SK-MEL-5 (cell line): ENCODE data around the gene OR5A1. TPM values are rescaled to one million over a fixed set of nuclear protein-coding genes. Genes with fewer than 3 reads are reported as not detected.

ENCODE experiments used
- DNase-seq: peaks from one replicate; pipeline ENCODE4 v3.0.0-alpha.2; 2016; ENCODE audit warnings: low read depth, low spot score
- in situ Hi-C: cut with HindIII; loops from 2 replicates; pipeline ENCODE4 v1.10.0; 2016; ENCODE audit warnings: low sequenced_read_pairs, high pct_unique_total_duplicates, low pct_unique_long_range_greater_than_20kb
- total RNA-seq: library from RNA; depleted of rRNA; stranded (reverse); fragments of >200 nt; shearing (Covaris generic); gene quantifications from 2 replicates; pipeline ENCODE4 v1.2.3, GENCODE V29; 2014; rRNA removed

Gene OR5A1
- total RNA-seq, 1 experiment from 2014 or later = not detected

DNA sequence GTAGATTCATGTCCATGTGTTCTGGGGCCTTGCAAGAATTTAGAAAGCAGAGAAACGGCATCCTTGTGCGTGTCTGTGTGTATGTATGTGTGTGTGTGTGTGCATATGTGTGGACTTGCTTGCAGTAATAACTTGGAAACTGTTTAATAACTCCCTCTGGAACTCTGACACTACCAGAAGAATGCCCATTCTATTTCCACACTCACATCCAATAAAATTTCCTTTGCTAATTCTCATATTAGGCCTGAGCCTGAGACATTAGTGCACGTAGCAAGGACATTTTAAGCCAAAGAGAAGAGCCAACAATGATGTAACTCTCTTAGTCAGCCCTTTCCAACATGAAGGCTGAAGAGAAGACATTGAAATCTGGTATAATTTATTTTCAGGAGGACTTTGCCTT lies 23.6 kb downstream of the OR5A1 start:
- DNase-seq = no peak
- in situ Hi-C loops = no loop called here

DNA sequence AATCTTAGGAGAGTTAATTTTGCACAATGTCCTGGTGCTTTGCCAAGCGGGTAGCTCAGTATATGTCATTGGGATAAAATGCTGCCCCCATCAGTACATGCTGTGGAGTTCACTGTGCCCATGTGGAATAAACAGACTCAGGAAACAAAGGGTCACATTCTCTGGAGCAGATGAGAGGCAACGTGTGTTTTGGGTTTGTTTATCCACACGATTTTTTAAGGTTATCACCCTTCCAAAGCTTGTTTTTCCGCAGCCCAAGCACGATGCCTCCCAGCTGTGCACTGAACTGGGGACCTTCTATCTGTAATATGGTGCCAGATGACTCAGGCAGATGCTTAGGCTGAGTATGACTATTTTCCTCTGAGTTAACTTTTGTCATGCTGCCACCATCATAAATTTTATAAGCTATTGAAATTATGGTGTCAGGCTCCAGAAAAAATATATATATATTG lies 26.9 kb downstream of the OR5A1 start:
- in situ Hi-C loops = no loop called here
- DNase-seq = peak; percentile 58

DNA sequence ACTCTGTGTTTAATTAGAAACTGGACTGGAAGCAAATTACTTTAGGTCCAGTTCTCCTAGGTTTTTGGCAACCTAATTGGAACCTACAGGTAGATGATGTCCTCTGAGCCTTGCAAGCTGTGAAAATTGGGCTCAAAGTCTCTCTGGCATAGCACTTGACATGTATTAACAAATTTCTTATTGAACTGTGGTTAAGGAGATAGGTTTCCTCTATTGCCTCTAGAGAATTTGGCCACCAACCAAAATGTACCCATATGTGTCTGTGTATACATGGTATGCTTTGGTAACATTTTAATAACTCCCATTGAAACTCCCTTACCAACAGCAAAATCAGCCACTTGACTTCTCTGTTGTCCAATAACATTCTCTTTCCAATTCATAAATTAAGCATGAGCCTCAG lies 36.7 kb downstream of the OR5A1 start, which contains the start of gene OR4D10:
Gene OR4D10, plus strand, starts transcription at position 301 of the 400 bp plus-strand sequence. CDS start 4,115 bp downstream, outside the sequence.
- in situ Hi-C loops = no loop called here
- DNase-seq = no peak

DNA sequence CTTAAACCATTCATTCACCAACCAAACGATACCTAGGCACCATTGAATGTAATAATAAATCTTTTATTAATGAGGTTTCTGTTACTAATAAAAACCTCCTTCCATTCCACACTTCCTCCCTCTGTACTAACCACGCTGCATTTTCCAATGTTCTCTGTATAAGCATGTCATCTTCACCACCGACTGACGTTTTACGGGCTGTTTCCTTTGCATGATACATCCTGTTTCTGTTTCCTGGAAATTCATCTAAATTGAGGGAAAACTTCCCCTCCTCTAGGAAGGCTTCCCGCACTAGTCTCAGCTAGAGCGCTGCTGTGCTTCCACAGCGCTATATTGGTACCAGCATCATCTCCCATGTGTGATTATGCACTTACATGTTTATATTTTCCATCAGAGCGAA lies 38.9 kb downstream of the OR5A1 start:
- in situ Hi-C loops = no loop called here
- no peak for DNase-seq

DNA sequence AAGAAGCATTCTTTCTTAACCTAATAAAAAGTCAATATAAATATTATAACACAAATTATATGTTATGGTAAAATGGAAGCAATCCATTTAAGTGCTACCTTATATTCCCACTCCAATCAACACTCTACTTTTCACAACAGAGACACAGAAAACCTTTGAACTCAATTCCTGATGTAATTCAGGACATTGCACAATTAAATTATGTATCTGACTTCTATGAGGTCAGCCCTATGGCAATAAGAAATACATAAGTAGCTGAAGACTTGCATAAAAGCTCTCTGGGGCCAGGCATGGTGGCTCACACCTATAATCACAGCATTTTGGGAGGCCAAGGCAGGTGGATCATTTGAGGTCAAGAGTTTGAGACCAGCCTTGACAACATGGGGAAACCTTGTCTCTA lies 43.6 kb downstream of the OR5A1 start:
- no peak for DNase-seq
- in situ Hi-C loops = no loop called here

DNA sequence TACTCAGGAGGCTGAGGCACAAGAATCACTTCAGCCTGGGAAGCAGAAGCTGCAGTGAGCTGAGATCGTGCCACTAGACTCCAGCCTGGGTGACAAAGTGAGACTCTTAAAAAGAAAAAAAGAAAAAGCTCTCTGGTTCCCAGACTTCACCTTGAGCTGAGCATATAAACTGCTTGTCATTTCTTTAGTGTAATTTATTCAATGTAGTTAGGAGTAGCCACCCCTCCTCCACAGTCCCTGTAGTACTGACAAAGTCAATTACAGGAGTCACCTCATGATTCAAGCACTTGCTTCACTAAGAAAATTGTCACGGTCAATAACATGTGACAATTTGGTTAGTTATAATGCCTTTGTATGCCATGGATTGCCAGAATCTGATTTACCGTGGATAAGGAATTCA lies 44.1 kb downstream of the OR5A1 start:
- in situ Hi-C loops = no loop called here
- no peak for DNase-seq

Other genes starting within 250 kb of the OR5A1 start
- gene MPEG1, start 223.5 kb upstream of the OR5A1 start, total RNA-seq = not detected in 2 replicates
- not detected in 2 replicates for gene OR5AN1, start 77.6 kb upstream of the OR5A1 start, total RNA-seq
- not detected in 2 replicates for gene OR5A2, start 10.1 kb upstream of the OR5A1 start, total RNA-seq
- not detected in 2 replicates for gene OR4D6, start 20.5 kb downstream of the OR5A1 start, total RNA-seq
- gene OR4D10, start 36.8 kb downstream of the OR5A1 start, total RNA-seq = not detected in 2 replicates
- not detected in 2 replicates for gene OR4D11, start 67.1 kb downstream of the OR5A1 start, total RNA-seq
- gene OR4D9, start 75.1 kb downstream of the OR5A1 start, total RNA-seq = not detected in 2 replicates
- gene OSBP, start 179.3 kb downstream of the OR5A1 start, total RNA-seq = 17.8 and 21.1 TPM in 2 replicates
- gene PATL1, start 232.6 kb downstream of the OR5A1 start, total RNA-seq = 18.4 and 21.0 TPM in 2 replicates